Measurements from ENCODE around the gene H19.

DNA sequence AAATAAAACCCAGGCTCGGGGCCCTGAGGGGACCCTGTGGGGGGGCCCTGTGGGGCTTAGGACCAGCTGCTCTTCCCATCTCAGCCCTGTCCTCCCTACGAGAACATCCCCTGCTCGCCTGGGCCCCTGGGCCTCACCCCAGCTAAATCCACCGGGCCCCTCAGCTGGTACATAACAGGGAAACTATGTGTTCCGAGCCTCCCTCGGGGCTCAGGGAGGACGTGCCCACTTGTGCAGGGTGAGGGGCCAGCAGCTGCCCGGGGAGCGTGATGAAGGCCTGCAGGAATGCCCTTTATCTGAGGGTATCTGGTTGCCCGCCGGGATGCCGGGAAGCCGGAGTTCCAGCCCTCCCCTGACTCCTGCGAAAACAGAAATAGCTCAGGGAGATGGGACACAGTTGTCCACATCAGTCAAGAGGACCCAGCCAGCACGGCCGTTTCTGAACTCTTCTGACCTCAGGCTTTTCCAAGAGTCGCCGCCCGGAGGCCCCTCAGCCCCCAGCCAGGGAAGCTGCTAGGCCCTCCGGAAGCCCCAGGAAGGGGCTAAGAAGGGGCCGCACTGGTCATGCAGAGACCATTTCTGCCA is 29.9 kb downstream of the H19 start:
- TF ChIP-seq, protein P1, sequence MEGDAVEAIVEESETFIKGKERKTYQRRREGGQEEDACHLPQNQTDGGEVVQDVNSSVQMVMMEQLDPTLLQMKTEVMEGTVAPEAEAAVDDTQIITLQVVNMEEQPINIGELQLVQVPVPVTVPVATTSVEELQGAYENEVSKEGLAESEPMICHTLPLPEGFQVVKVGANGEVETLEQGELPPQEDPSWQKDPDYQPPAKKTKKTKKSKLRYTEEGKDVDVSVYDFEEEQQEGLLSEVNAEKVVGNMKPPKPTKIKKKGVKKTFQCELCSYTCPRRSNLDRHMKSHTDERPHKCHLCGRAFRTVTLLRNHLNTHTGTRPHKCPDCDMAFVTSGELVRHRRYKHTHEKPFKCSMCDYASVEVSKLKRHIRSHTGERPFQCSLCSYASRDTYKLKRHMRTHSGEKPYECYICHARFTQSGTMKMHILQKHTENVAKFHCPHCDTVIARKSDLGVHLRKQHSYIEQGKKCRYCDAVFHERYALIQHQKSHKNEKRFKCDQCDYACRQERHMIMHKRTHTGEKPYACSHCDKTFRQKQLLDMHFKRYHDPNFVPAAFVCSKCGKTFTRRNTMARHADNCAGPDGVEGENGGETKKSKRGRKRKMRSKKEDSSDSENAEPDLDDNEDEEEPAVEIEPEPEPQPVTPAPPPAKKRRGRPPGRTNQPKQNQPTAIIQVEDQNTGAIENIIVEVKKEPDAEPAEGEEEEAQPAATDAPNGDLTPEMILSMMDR (IDR thresholded peaks at IDR 0.05; ENCODE audit: poor library complexity): no peak
- TF ChIP-seq EZH2phosphoT487 (IDR thresholded peaks at IDR 0.05; ENCODE audit: low read depth, severe bottlenecking, unreplicated experiment): no peak
